SIG-M5 treated with dmso at 0.1 percent for 504 hours (cell line): ENCODE measurements around the gene COMMD1.
"Not testable (repeated sequence)": the region's sequence is repeated elsewhere in the genome, so short reads cannot be mapped to it uniquely, and the experiment has no call there.

ENCODE experiments used
- DNase-seq: peaks from one replicate; lab custom pipeline; 2025; ENCODE audit not compliant: unreplicated experiment; lab: John Stamatoyannopoulos, UW

COMMD1 gene

GRCh38 chr2:62133320-62133823, 227.9 kb downstream of the COMMD1 start:
- DNase-seq = no peak

- no peak for DNase-seq
These were observed 231.7 kb downstream of the COMMD1 start for GRCh38 chr2:62136956-62137830.

GRCh38 chr2:62140426-62141141, 235.1 kb downstream of the COMMD1 start:
- DNase-seq = no peak

GRCh38 chr2:62141142-62141740, 235.8 kb downstream of the COMMD1 start:
- DNase-seq = no peak

- DNase-seq = peak; percentile 20
These were observed 236.6 kb downstream of the COMMD1 start for GRCh38 chr2:62142054-62142453.

GRCh38 chr2:62143696-62144095, 238.2 kb downstream of the COMMD1 start:
- no peak for DNase-seq

GRCh38 chr2:62144689-62145477, 239.4 kb downstream of the COMMD1 start:
- no peak for DNase-seq

GRCh38 chr2:62145478-62146100, 240.1 kb downstream of the COMMD1 start:
- DNase-seq = peak; percentile 57

GRCh38 chr2:62146790-62147189, 241.3 kb downstream of the COMMD1 start:
- not testable (repeated sequence) for DNase-seq

- DNase-seq = peak; percentile 18
These were observed 242.3 kb downstream of the COMMD1 start for GRCh38 chr2:62147610-62148301.

GRCh38 chr2:62149708-62150107, 244.2 kb downstream of the COMMD1 start:
- DNase-seq = no peak

- DNase-seq = no peak
These were observed 245.3 kb downstream of the COMMD1 start for GRCh38 chr2:62150597-62151305.

- DNase-seq = no peak
These were observed 245.8 kb downstream of the COMMD1 start for GRCh38 chr2:62151306-62151638.

GRCh38 chr2:62152000-62152399, 246.5 kb downstream of the COMMD1 start:
- no peak for DNase-seq

- no peak for DNase-seq
These were observed 251.5 kb downstream of the COMMD1 start for GRCh38 chr2:62156861-62157496.

- DNase-seq = no peak
These were observed 253.1 kb downstream of the COMMD1 start for GRCh38 chr2:62158444-62159121.

- DNase-seq = not testable (repeated sequence)
These were observed 255.2 kb downstream of the COMMD1 start for GRCh38 chr2:62160691-62161090.
